RWPE2 (cell line): Measurements from ENCODE around the gene ZSCAN10.

Source experiments
- ATAC-seq: fragments of 200-7000 bp; cut with Tn5 transposase; 3 replicates; pipeline ENCODE4 v1.9.1; 2021; ENCODE audit warnings: low read depth
- DNase-seq: peaks from one replicate; pipeline ENCODE4 v3.0.0-alpha.2; 2020; ENCODE audit warnings: low spot score
- H3K27ac ChIP-seq: fragments of 450-650 bp; 2 replicates; pipeline ENCODE4 v1.5.1; 2017; ENCODE audit warnings: mild to moderate bottlenecking; ENCODE audit not compliant: poor library complexity, severe bottlenecking
- H3K27me3 ChIP-seq: fragments of 250-450 bp; sonication (Bioruptor Pico); 2 replicates; pipeline ENCODE4 v1.5.1; 2021; ENCODE audit warnings: mild to moderate bottlenecking, moderate library complexity; ENCODE audit not compliant: insufficient read depth, poor library complexity, severe bottlenecking
- H3K36me3 ChIP-seq: fragments of 250-450 bp; sonication (Bioruptor Pico); 2 replicates; pipeline ENCODE4 v1.5.1; 2020; ENCODE audit warnings: low read depth, mild to moderate bottlenecking, moderate library complexity
- H3K4me1 ChIP-seq: fragments of 250-450 bp; sonication (Bioruptor Pico); 2 replicates; pipeline ENCODE4 v1.5.1; 2021; ENCODE audit warnings: mild to moderate bottlenecking, moderate library complexity; ENCODE audit not compliant: insufficient read depth, poor library complexity, severe bottlenecking
- H3K4me3 ChIP-seq: fragments of 250-450 bp; sonication (Bioruptor Pico); 2 replicates; pipeline ENCODE4 v1.5.1; 2021; ENCODE audit warnings: mild to moderate bottlenecking, moderate library complexity; ENCODE audit not compliant: severe bottlenecking
- H3K9me3 ChIP-seq: fragments of 250-450 bp; sonication (Bioruptor Pico); 2 replicates; pipeline ENCODE4 v1.5.1; 2021; ENCODE audit warnings: mild to moderate bottlenecking, moderate library complexity; ENCODE audit not compliant: severe bottlenecking
- CTCF ChIP-seq: fragments of 450-650 bp; IDR thresholded peaks from one replicate; pipeline ENCODE4 v1.5.1; 2017; ENCODE audit warnings: mild to moderate bottlenecking, moderate library complexity; ENCODE audit not compliant: poor library complexity, severe bottlenecking

ZSCAN10 gene

GRCh38 chr16:3098459-3099394, at the start of gene ZSCAN10:
Gene ZSCAN10, minus strand, starts transcription at chr16:3099294. Its CDS starts 6,357 bp downstream, at chr16:3092937.
- no peak for TF ChIP-seq CTCF
- Histone ChIP-seq H3K27ac (no peak within 1 kb of the TSS), H3K36me3 (no peaks in the 10 kb centered on the region), H3K4me1 (peaks cover 6% of the 10 kb centered on the region), H3K9me3 (no peaks in the 10 kb centered on the region), H3K4me3 (no peak within 1 kb of the TSS), H3K27me3 (no peaks in the 10 kb centered on the region)
- no peak for DNase-seq
- ATAC-seq = no peak

- Histone ChIP-seq H3K36me3 (no peaks in the 10 kb centered on the region), H3K4me1 (no peaks in the 10 kb centered on the region), H3K4me3 (no peak overlapping the region), H3K27me3 (no peaks in the 10 kb centered on the region), H3K27ac (no peak overlapping the region), H3K9me3 (no peaks in the 10 kb centered on the region)
- DNase-seq (no peak), ATAC-seq (no peak)
- TF ChIP-seq CTCF = no peak
Observed at GRCh38 chr16:3148256-3149192, 49.4 kb upstream of the ZSCAN10 start.

GRCh38 chr16:3147757-3148104, 48.6 kb upstream of the ZSCAN10 start:
- no peaks in the 10 kb centered on the region for H3K27me3 ChIP-seq
- no peak for TF ChIP-seq CTCF
- no peak overlapping the region for H3K4me3 ChIP-seq
- no peak for DNase-seq
- H3K4me1 ChIP-seq = no peaks in the 10 kb centered on the region
- H3K27ac ChIP-seq = no peak overlapping the region
- no peaks in the 10 kb centered on the region for H3K9me3 ChIP-seq
- ATAC-seq = no peak
- no peaks in the 10 kb centered on the region for H3K36me3 ChIP-seq

GRCh38 chr16:3147046-3147756, 48.1 kb upstream of the ZSCAN10 start:
- Histone ChIP-seq H3K36me3 (no peaks in the 10 kb centered on the region), H3K9me3 (no peaks in the 10 kb centered on the region), H3K4me1 (no peaks in the 10 kb centered on the region), H3K27ac (no peak overlapping the region), H3K4me3 (no peak overlapping the region), H3K27me3 (no peaks in the 10 kb centered on the region)
- ATAC-seq = no peak
- no peak for TF ChIP-seq CTCF
- no peak for DNase-seq
